Stimulated activated memory B cell treated with anti-CD40 and anti-IgM and Interleukin-4, amounts not matched to agents 10 μg/mL and 1 μg/mL and 100 μg/mL, for 72 hours (primary cell): Measurements from ENCODE around the gene ZMYM3.
"Not testable (repeated sequence)": the region's sequence is repeated elsewhere in the genome, so short reads cannot be mapped to it uniquely, and the experiment has no call there.

Experiments
- ATAC-seq: fragments of 150-1000 bp; cut with Tn5 transposase; 2 replicates; pipeline ENCODE4 v1.10.0; 2021
- H3K27ac Mint-ChIP-seq: one replicate; pipeline ENCODE4 v1.8.0; 2022; ENCODE audit warnings: mild to moderate bottlenecking, mixed read lengths
- H3K27me3 Mint-ChIP-seq: one replicate; pipeline ENCODE4 v1.8.0; 2022; ENCODE audit warnings: mixed read lengths
- H3K36me3 Mint-ChIP-seq: one replicate; pipeline ENCODE4 v1.8.0; 2022; ENCODE audit warnings: mixed read lengths
- H3K4me1 Mint-ChIP-seq: one replicate; pipeline ENCODE4 v1.8.0; 2022; ENCODE audit warnings: mixed read lengths
- H3K4me3 Mint-ChIP-seq: one replicate; pipeline ENCODE4 v1.8.0; 2022; ENCODE audit warnings: mild to moderate bottlenecking, moderate library complexity, mixed read lengths
- H3K9me3 Mint-ChIP-seq: one replicate; pipeline ENCODE4 v1.8.0; 2022; ENCODE audit warnings: mixed read lengths

The ZMYM3 gene

DNA sequence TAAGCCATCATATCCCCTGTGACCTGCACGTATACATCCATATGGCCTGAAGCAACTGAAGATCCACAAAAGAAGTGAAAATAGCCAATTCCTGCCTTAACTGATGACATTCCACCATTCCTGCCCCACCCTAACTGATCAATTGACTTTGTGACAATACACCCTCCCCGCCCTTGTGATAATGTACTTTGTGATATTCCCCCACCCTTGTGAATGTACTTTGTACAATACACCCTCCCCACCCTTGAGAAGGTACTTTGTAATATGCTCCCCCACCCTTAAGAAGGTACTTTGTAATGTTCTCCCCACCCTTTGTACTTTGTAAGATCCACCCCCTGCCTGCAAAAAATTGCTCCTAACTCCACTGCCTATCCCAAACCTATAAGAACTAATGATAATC, 18.4 kb upstream of the ZMYM3 start:
- not testable (repeated sequence) for H3K27me3 Mint-ChIP-seq, H3K9me3 Mint-ChIP-seq, H3K4me1 Mint-ChIP-seq, H3K36me3 Mint-ChIP-seq, ATAC-seq, H3K27ac Mint-ChIP-seq, H3K4me3 Mint-ChIP-seq

DNA sequence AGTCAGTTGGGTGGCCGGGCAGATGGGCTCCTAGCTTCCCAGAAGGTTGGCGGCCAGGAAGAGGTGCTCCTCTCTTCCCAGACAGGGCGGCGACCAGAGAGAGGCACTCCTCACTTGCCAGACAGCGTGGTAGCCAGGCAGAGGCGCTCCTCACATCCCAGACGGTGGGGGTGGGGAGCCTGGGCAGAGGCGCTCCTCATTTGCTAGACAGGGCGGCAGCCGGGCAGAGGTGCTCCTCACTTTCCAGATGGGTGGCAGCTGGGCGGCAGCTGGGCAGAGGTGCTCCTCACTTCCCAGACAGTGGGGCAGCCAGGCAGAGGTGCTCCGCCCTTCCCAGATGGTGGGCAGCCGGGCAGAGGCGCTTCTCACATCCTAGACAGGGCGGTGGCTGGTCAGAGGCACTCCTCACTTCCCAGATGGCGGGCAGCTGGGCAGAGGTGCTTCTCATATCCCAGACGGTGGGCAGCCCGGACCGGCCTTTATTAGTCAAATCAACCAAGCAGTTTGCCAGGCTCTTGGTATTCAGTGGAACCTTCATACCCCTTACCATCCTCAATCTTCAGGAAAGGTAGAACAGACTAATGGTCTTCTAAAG, 16.0 kb upstream of the ZMYM3 start:
- Mint-ChIP-seq H3K27ac (no peak overlapping the region), H3K9me3 (no peaks in the 10 kb centered on the region), H3K36me3 (peaks cover 19% of the 10 kb centered on the region), H3K4me3 (no peak overlapping the region), H3K27me3 (no peaks in the 10 kb centered on the region), H3K4me1 (no peaks in the 10 kb centered on the region)
- no peak for ATAC-seq

DNA sequence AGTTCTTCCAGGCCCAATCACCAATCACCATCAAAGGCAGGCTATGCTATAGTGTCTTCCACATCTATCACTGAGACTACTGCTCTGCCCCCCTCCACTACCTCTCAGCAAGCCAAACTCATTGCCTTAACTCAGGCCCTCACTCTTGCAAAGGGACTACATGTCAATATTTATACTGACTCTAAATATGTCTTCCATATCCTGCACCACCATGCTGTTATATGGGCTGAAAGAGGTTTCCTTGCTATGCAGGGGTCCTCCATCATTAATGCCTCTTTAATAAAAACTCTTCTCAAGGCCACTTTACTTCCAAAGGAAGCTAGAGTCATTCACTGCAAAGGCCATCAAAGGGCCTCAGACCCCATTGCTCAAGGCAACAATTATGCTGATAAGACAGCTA, 14.7 kb upstream of the ZMYM3 start:
- not testable (repeated sequence) for H3K9me3 Mint-ChIP-seq, H3K27me3 Mint-ChIP-seq, ATAC-seq, H3K4me1 Mint-ChIP-seq, H3K27ac Mint-ChIP-seq, H3K4me3 Mint-ChIP-seq
- peaks cover 21% of the 10 kb centered on the region for H3K36me3 Mint-ChIP-seq

DNA sequence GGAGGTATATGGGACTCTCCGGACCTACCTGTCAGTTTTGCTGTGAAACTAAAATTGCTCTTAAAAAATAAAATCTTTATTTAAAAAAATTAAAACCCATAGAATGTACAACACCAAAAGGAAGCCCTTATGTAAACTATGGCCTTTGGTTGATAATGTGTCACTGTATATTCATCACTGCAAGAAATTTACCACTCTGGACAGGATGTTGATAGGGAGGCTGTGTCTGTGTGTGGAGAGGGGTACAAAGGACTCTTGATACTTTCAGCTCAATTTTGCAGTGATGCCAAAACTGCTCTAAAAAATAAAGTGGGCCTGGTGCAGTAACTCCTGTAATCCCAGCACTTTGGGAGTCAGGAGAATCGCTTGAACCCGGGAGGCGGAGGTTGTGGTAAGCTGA, 2.9 kb upstream of the ZMYM3 start:
- H3K9me3 Mint-ChIP-seq, result no peaks in the 10 kb centered on the region
- no peak for ATAC-seq
- no peaks in the 10 kb centered on the region for H3K27me3 Mint-ChIP-seq
- peaks cover 24% of the 10 kb centered on the region for H3K4me1 Mint-ChIP-seq
- no peak overlapping the region for H3K4me3 Mint-ChIP-seq
- H3K27ac Mint-ChIP-seq, result no peak overlapping the region
- no peaks in the 10 kb centered on the region for H3K36me3 Mint-ChIP-seq

DNA sequence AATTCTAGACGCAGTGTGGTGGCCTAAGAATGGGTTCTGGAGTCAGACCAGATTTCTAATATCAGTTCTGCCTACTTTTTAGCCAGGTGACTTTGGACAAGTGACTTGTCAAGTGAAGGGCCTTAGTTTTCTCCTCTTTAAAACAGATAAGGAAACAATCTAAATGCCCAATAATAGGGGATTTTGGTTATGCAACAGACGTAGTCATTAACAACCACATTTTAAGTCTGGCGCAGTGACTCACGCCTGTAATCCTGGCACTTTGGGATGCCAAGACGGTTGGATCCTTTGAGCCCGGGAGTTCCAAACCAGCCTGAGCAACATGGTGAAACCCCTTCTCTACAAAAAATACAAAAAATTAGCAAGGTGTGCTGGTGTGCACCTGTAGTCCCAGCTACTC, 2.1 kb upstream of the ZMYM3 start:
- no peaks in the 10 kb centered on the region for H3K27me3 Mint-ChIP-seq
- peaks cover 24% of the 10 kb centered on the region for H3K4me1 Mint-ChIP-seq
- H3K9me3 Mint-ChIP-seq, result no peaks in the 10 kb centered on the region
- no peak for ATAC-seq
- no peaks in the 10 kb centered on the region for H3K36me3 Mint-ChIP-seq
- H3K4me3 Mint-ChIP-seq, result no peak overlapping the region
- peak overlapping the region; percentile 91 for H3K27ac Mint-ChIP-seq

DNA sequence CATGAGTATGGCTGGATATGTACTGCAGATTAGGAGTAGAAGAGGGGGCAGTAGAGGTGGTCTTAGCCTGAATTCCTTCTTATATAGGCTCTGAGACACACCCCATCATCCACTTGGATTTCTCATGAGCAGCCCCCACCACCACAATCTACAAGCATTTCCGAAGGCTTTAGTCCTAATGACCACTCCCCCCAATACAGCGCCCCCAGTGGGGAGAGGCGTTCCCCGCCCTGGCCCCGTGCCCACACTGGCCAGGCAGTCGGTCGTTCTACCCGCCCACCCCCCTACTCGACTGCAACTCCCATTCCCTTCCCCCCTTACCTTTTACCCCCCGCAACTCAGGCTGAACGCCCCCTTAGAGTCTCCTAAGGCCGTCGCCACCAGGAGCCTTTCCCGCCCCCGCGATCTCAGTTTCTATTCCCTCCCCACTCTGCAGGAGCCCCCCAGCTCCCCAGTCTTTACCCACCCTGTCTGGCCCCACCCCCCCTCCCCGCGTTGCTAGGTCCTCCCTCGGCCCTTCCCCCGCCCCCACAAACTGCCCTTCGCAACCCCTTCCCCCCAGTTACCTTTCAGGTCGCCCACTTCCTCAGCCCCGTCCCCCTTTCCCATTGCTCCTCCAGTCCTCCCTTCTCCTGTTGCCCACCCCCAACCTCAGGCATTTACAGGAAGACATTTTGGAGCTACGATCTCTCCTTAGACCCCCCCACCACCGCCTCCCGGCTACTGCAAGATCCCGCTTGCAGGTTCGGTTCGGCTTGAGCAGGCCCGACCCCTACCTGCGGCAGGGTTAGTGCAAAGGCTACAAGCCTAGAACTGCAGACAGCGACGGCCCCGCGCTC, 468 bp downstream of the ZMYM3 start:
- H3K4me1 Mint-ChIP-seq, result peaks cover 24% of the 10 kb centered on the region
- peaks cover 18% of the 10 kb centered on the region for H3K36me3 Mint-ChIP-seq
- no peaks in the 10 kb centered on the region for H3K27me3 Mint-ChIP-seq
- no peak for ATAC-seq
- no peaks in the 10 kb centered on the region for H3K9me3 Mint-ChIP-seq
- peak overlapping the region; percentile 91 for H3K27ac Mint-ChIP-seq
- peak overlapping the region; percentile 97 for H3K4me3 Mint-ChIP-seq

DNA sequence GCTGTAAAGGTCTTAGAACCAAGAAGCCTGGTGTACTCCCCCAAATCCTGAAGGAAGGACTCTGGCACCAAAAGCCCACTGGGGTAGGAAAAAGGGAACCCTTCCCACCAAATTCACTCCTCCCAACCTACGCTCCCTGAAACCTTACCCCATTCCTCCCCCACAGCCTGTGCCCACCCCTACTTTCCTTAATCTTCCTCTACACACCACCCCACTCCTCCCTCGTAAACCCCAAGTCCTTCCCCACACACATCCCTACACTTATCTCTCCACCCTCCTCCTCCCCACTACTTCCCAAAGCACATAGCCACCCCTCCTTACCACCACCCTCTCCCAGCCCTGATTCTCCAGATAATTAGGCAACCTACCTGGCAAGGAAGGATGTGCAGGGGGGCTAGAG, 1.7 kb downstream of the ZMYM3 start:
- ATAC-seq, result no peak
- Mint-ChIP-seq H3K4me1 (peaks cover 24% of the 10 kb centered on the region), H3K27ac (no peak overlapping the region), H3K4me3 (peak overlapping the region; percentile 97), H3K36me3 (peaks cover 29% of the 10 kb centered on the region), H3K9me3 (no peaks in the 10 kb centered on the region), H3K27me3 (no peaks in the 10 kb centered on the region)

DNA sequence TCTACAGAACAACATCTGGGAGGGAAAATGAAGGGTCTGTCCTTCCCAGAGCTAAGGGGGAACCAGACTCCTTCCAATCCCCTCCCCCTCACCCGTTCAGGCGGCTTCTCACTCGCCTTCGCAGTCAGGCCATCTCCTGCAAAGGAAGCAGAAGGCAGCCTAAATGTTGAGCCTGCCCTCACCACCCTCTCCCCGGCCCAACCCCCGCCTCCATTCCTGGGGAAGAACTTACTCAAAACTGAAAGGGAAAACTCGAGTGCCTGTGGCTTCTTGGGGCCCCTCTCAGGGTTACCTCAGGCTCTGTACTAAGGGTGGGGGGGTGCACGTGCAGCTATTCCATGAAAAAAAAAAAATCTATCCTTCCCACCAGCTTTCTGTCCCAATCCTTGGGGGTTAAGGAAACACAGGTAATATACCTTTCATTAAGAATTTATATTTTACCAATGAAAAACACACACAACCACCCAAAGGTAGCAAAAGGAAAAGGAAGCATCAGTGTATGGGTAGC, 2.4 kb downstream of the ZMYM3 start:
- Mint-ChIP-seq H3K36me3 (peaks cover 32% of the 10 kb centered on the region), H3K4me1 (peaks cover 24% of the 10 kb centered on the region), H3K27ac (no peak overlapping the region), H3K27me3 (no peaks in the 10 kb centered on the region), H3K4me3 (no peak overlapping the region), H3K9me3 (no peaks in the 10 kb centered on the region)
- no peak for ATAC-seq

DNA sequence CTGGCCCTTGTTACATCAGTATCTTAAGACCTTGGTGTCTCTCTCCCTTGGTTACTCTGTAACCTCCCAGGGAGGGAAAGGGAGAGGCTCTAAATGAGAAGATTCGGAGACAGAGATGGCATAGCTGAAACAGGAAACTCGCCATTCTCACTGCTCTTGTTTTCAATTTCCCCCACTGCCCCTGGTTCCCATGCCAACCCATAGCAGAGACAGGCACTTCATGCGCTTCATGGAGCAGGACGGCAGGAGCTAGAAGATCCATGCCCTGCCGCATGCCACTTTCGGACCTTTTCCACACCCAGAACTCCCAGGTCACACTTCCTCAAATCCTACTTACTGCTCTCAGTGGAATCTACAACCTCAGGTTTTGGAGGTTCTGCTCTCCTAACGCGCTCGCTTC, 3.1 kb downstream of the ZMYM3 start:
- Mint-ChIP-seq H3K9me3 (no peaks in the 10 kb centered on the region), H3K27ac (no peak overlapping the region), H3K36me3 (peaks cover 34% of the 10 kb centered on the region), H3K27me3 (no peaks in the 10 kb centered on the region), H3K4me1 (peaks cover 22% of the 10 kb centered on the region), H3K4me3 (no peak overlapping the region)
- ATAC-seq, result no peak

DNA sequence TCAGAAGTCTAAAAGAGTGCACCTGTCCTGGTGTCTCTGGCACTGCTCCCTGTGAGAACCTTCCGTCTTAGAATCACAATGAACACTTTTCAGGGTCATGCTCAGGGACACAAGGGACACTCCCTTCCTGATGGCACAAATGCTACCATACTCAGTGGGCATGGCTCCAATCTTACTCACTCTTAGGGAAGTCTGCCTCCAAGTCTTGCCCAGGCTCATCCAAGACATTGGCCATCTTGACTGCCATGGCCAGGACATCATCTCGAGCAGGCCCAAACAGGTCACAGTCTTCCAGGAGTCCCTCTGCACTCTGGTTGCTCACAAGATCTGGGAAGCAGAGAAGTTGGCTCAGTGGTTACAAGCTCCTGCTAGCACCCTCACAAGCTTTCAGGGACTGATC, 8.8 kb downstream of the ZMYM3 start:
- peak overlapping the region; percentile 40 for H3K27ac Mint-ChIP-seq
- peaks cover 81% of the 10 kb centered on the region for H3K36me3 Mint-ChIP-seq
- ATAC-seq, result no peak
- H3K4me1 Mint-ChIP-seq, result no peaks in the 10 kb centered on the region
- no peaks in the 10 kb centered on the region for H3K27me3 Mint-ChIP-seq
- no peaks in the 10 kb centered on the region for H3K9me3 Mint-ChIP-seq
- H3K4me3 Mint-ChIP-seq, result no peak overlapping the region

DNA sequence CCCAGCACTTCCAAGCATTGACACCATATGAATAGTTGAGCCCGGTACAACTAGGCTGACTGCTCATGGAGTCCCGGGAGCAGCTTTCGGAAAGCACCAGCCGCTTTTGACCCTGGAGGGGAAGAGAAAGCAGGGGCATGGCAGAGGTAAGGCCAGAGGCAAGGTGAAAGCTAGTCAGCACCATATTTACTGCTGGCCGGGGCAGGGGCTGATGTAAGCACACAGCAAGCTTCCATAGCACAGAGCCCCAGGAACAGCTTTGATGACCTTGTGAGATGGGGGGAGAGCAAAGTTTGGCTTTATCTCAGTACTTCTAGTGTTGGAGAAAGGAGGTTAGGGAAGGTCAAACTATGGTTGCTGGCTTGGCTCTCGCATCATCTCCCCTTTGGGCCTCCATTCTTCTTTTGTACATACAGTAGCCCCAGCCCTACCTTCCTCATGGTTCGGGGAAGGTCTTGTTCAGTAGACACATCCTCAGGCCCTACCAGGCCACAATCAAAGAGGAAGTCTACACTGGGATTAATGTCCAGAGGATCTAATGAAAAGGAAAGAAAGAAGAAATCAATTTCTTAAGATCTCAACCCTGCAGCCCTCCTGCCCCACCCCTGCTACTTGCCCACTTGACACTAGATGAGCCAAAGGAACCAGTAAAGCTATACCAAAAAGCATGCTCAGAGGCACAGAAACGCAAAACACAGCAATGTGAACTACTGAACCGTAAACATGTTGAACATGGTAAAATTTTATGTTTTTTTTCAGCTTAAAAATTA, 9.4 kb downstream of the ZMYM3 start:
- no peaks in the 10 kb centered on the region for H3K27me3 Mint-ChIP-seq
- no peak overlapping the region for H3K4me3 Mint-ChIP-seq
- no peak for ATAC-seq
- peak overlapping the region; percentile 40 for H3K27ac Mint-ChIP-seq
- H3K36me3 Mint-ChIP-seq, result peaks cover 83% of the 10 kb centered on the region
- no peaks in the 10 kb centered on the region for H3K4me1 Mint-ChIP-seq
- H3K9me3 Mint-ChIP-seq, result no peaks in the 10 kb centered on the region

DNA sequence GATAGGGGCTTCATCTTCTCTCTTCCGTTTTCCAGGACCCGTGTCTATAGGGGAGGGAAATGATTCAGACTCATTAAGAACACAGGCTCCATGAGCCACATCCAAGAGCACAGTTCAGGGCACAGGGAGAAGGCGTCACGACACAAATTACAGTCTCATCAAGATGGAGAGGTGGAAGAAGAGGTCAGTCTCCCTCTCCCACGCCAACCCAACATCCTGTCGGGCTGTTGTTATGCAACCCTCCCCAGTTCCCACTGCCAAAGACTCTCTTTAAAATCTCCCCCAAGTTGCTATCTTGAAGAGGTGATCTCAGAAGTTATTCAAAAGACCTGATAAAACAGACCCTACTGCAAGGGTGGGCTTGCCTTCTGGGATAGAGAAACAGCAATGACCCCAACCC, 12.6 kb downstream of the ZMYM3 start:
- Mint-ChIP-seq H3K4me1 (no peaks in the 10 kb centered on the region), H3K36me3 (peaks cover 60% of the 10 kb centered on the region)
- no peak for ATAC-seq

DNA sequence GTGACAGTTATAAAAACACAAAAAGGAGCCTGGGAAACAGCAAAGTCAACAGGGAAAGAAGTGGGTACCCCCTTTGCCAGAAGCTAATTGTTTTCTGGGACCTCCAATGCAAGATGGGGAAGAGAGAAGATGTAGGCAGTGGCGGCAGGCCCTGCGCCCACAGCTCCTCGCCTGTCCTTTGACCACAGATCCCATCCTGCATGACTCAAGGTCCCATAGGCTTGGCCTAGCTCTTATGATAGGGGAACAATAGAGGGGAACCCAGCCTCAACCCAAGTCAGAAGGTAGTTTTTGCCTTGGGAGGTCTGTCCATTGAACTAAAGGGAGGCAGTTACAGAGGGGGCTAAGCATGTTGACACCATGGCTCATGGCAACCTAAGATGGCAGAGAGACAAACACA, 14.2 kb downstream of the ZMYM3 start:
- no peaks in the 10 kb centered on the region for H3K27me3 Mint-ChIP-seq
- no peak overlapping the region for H3K27ac Mint-ChIP-seq
- H3K4me1 Mint-ChIP-seq, result no peaks in the 10 kb centered on the region
- H3K4me3 Mint-ChIP-seq, result no peak overlapping the region
- peaks cover 50% of the 10 kb centered on the region for H3K36me3 Mint-ChIP-seq
- ATAC-seq, result no peak
- H3K9me3 Mint-ChIP-seq, result no peaks in the 10 kb centered on the region

More for the DNA sequence above, 12.6 kb downstream of the ZMYM3 start:
- no peak overlapping the region for H3K4me3 Mint-ChIP-seq
- H3K27me3 Mint-ChIP-seq, result no peaks in the 10 kb centered on the region
- H3K9me3 Mint-ChIP-seq, result no peaks in the 10 kb centered on the region
- no peak overlapping the region for H3K27ac Mint-ChIP-seq

DNA sequence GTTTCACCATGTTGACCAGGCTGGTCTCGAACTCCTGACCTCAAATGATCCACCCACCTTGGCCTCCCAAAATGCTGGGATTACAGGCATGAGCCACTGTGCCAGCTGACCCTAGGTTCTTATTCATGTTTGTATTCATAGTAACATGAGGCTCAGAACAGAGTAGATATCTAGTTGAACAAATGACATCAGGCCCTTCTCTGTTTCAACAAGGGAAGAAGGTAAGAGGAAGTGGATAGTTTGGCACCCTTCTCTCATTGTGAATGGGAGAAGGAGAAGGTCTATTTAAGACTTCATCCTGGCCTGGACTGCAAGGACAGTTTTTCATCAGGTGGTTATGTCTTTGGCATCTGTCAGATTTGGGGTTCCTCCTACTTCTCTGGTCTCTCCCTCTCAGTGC, 17.1 kb downstream of the ZMYM3 start:
- no peak overlapping the region for H3K4me3 Mint-ChIP-seq
- H3K4me1 Mint-ChIP-seq, result no peaks in the 10 kb centered on the region

DNA sequence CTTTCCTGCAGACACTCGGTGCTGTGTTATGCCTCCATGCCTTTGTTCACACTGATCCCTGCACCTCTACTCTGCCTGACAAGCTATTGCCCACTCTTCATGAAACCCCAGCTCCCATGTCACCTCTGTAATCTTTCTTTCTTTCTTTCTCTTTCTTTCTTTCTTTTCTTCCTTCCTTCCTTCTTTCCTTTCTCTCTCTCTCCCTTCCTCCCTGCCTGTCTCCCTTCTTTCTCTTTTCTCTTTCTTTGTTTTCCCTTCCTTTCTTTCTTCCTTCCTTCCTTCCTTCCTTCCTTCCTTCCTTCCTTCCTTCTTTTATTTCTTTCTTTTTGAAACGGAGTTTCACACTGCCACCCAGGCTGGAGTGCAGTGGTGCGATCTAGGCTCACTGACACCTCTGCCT, 18.5 kb downstream of the ZMYM3 start:
- H3K4me3 Mint-ChIP-seq, result no peak overlapping the region
- H3K36me3 Mint-ChIP-seq, result peaks cover 13% of the 10 kb centered on the region
- no peaks in the 10 kb centered on the region for H3K9me3 Mint-ChIP-seq
- no peaks in the 10 kb centered on the region for H3K27me3 Mint-ChIP-seq
- H3K27ac Mint-ChIP-seq, result no peak overlapping the region
- ATAC-seq, result no peak
- no peaks in the 10 kb centered on the region for H3K4me1 Mint-ChIP-seq

More for the DNA sequence above, 17.1 kb downstream of the ZMYM3 start:
- Mint-ChIP-seq H3K36me3 (peaks cover 25% of the 10 kb centered on the region), H3K27ac (no peak overlapping the region), H3K9me3 (no peaks in the 10 kb centered on the region), H3K27me3 (no peaks in the 10 kb centered on the region)
- ATAC-seq, result no peak
